Activated gamma-delta T cell treated with Interleukin-2 at 50 U/mL for 16 hours (primary cell): ENCODE data around the gene ELN.

Source experiments
- DNase-seq: peaks from one replicate; pipeline ENCODE4 v3.0.0-alpha.2; 2020

ELN gene

DNA sequence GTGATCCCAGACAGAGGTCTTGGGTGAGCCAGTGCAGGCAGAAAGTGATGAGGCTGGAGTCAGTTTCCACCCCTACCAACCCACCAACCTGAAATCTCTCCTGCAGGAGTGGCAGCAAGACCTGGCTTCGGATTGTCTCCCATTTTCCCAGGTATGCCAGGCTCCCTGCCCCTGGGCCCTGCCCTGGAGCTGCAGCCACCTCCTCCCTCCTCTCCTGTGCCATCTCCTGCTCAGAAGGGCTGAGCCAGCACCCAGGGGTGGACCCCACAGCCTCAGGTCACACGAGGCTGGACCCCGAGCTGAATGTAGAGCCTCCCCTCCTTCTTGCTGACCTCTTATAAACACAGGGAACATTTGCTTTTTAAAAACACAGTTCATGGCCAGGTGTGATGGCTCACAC lies 38.7 kb downstream of the ELN start:
- DNase-seq = no peak

GRCh38 chr7:74068378-74069085 lies 40.6 kb downstream of the ELN start:
- no peak for DNase-seq

DNA sequence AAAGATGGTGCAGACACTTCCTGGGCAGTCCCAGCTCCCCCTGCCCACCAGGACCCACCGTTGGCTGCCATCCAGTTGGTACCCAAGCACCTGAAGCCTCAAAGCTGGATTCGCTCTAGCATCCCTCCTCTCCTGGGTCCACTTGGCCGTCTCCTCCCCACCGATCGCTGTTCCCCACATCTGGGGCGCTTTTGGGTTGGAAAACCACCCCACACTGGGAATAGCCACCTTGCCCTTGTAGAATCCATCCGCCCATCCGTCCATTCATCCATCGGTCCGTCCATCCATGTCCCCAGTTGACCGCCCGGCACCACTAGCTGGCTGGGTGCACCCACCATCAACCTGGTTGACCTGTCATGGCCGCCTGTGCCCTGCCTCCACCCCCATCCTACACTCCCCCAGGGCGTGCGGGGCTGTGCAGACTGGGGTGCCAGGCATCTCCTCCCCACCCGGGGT lies 41.1 kb downstream of the ELN start:
- DNase-seq = no peak

DNA sequence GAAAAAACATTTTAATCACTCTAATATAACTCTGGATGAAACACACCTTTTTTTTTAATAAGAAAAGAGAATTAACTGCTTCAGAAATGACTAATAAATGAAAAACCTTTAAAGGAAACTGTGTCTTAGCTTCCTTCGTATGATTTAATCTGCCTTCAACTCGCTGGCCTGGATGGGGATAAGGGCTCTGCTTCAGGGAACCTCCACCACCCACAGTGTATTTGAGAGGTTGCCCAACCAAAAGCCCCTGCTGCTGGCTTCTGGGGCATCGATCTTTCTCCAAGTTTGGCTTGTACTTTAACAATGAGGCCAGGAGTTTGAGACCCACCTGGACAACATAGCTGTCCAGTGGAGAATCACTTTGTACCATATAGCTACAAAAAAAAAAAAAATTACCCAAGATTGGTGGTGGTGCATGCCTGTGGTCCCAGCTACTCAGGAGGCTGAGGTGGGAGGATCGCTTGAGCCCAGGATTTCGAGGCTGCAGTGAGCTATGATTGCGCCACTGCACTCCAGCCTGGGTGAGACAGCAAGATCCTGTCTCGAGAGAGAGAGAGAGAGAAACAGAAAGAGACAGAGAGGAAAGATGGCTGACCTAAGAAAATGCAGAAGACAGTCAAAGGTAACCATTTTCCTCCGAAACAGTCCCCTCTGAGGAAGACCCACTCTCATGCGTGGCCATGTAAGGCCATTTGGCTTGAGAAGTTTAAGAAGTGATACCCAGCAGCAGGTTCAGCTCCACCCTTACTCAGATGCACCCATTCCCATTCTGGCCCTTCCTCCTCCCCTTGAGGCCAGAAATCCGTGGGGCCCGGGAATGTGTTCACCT lies 42.0 kb downstream of the ELN start:
- DNase-seq = no peak

GRCh38 chr7:74070619-74070921 lies 42.6 kb downstream of the ELN start:
- no peak for DNase-seq

GRCh38 chr7:74071121-74071520 lies 43.1 kb downstream of the ELN start:
- DNase-seq = no peak

GRCh38 chr7:74074770-74075169 lies 46.8 kb downstream of the ELN start:
- DNase-seq = no peak

- DNase-seq = no peak
Observed at GRCh38 chr7:74078461-74078860, 50.5 kb downstream of the ELN start.

DNA sequence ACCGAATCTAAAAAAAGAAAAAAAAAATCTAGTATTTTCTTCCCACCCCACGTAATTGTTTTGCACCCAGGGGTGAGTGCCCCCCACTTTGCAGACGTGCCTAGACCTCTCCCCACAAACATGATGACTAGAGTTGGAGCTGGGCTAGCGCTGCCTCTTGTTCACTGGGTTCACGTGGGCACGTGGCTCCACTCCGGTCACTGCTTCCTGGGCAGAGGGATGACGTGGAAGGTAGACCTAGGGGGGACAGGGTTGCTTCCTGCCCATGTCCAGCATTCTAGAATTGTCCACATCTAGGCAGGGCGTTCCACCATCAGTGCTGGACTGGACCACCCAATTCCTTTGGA lies 54.8 kb downstream of the ELN start:
- no peak for DNase-seq

DNA sequence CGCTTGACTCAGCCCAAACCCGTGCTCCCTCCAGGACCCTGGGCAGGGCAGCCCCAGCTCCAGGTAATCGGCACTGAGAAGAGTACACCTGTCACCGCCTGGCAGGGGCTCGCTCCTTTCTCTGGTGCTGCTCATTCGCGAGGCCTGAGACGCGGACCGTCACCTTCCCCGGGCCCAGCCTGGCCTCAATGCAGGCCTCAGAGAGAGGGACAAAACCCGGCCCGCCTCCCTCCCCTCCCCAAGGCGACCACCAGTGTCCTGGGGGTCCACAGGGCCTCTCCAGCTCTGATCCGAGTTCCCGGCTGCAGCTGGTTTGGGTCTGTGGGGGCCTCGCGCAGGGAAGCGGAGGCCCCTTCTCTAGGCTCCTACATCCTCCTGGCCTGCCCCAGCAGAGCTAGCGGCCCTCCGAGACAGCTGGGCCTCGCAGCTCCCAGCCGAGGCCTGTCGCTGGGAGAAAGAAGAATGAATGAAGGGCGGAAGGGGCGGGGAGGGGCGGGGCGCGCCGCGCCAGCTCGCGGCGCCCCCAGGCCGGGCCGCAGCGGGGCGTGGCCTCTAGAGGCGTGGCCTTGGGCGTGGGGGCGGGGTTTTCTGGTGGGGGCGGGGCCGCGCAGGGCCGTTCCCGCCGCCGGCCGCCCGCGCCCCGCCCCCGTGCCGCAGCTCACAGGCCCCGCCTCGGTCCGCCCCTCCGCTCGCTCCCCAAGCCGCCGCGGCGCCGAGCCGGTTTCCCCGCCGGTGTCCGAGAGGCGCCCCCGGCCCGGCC lies 55.3 kb downstream of the ELN start, which contains the start of gene LIMK1:
Gene LIMK1, plus strand, starts transcription at position 688 of the 760 bp plus-strand sequence. CDS start 187 bp downstream, outside the sequence.
- peak; percentile 76 for DNase-seq

- no peak for DNase-seq
Observed at GRCh38 chr7:74083928-74084721, 56.2 kb downstream of the ELN start.

DNA sequence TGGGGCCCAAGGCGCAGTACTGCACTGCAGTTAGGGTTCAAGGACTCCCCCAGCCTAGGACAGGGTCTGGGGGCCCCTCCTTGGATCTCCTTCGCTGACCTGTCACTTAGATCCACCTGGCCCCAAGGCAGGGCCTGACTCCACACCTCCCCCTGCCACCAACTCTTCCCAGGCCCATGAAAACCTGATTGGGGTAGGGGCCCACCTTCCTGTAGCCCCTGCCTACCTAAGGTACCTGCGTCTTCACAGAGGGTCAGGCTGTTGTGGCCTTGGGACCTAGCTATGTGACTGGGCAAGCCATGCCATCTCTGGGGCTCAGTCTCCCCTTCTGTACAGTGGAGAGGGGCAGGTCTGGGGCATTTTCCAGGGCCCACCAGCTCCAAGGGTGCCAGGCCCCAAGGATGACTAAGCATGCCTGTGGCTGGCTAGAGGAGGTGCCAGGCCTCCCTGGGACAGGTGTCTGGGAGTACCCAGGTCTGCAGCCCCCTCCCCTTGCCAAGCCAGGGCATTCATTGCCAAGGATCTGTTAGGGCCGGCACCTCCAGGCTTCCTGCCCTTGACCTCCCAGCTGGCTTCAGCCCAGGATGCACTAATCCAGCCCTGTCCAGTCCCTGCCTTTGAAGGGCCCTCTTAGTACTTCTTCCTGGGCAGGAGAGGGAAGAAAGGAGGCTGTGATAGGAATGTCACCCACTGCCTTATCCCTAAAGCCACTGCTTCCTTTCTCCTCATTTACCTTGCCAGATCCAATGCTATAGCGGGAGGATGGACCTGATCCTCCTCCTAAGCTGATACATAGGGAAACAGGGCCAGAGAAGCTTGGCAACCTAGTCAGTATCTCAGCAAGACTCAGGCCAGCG lies 57.0 kb downstream of the ELN start:
- DNase-seq = no peak

- no peak for DNase-seq
Observed at GRCh38 chr7:74087791-74088453, 59.9 kb downstream of the ELN start.

- no peak for DNase-seq
Observed at GRCh38 chr7:74092321-74092963, 64.5 kb downstream of the ELN start.

GRCh38 chr7:74092964-74093471 lies 65.0 kb downstream of the ELN start:
- DNase-seq = no peak

GRCh38 chr7:74093671-74094223 lies 65.8 kb downstream of the ELN start:
- DNase-seq = no peak

DNA sequence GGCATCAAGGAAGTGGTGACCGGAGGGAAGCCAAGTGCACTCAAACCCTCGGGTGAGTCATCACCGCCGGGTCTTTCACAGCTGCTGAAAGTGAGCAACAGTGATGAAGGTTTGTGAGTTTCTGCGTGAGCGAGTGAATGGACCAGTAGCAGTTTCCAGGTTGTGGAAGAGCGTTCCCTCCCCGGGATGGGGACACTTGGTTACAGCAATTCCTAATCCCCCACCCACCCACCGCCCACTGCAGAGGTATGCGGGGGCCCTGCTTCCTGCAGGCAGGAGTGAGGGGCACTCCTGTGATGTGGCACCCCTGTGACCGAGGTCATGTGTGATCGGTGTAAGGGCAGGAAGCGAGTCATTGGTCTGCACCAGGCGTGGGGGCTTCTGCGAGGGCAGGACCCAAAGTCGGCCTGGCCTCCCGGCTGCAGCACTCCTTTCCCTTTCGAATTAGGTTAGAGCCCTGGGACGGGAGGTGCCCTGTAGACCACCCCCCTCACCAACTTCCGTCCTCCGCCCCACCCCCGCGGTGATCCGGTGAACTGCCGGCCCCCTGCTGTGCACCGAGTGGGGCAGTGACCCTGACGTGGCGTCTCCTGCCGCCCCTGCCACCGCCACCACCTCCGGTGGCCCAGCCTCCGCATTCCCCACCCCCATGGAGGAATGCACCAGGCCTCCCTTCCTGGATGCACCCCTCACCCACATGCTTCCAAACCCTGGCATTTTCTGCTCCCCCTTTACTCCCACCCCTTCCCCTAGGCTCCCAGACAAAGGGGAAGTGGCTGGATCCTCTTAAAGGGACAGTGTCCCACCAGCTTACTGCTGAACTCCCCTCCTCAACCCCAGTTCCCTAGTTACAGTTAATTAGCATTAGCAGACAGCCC lies 66.5 kb downstream of the ELN start:
- DNase-seq = peak; percentile 79

GRCh38 chr7:74095135-74095534 lies 67.2 kb downstream of the ELN start:
- DNase-seq = no peak

- DNase-seq = no peak
Observed at GRCh38 chr7:74097937-74098614, 70.1 kb downstream of the ELN start.
